Neutrophil (primary cell): ENCODE data around the gene CLBA1.

Experiments
- H3K27ac ChIP-seq: fragments of 200-600 bp; sonication (generic); 2 replicates; pipeline ENCODE4 v1.5.1; 2016; ENCODE audit warnings: mild to moderate bottlenecking, moderate library complexity
- H3K27me3 ChIP-seq: fragments of 200-600 bp; sonication (generic); 2 replicates; pipeline ENCODE4 v1.6.0; 2016; ENCODE audit warnings: mild to moderate bottlenecking
- H3K36me3 ChIP-seq: fragments of 200-600 bp; sonication (generic); 2 replicates; pipeline ENCODE4 v1.5.1; 2017
- H3K4me1 ChIP-seq, 2 experiments: fragments of 200-600 bp in 1 of 2; sonication (generic) in 1 of 2; 1 replicate in 1 of 2; 2 replicates in 1 of 2; pipeline versions ENCODE4 v1.5.1 to v1.6.1; 2013 to 2016; ENCODE audit warnings: low read depth in 1 of 2, low read length in 1 of 2, mild to moderate bottlenecking in 1 of 2, moderate library complexity in 1 of 2; ENCODE audit not compliant: control insufficient read depth in 1 of 2, insufficient read depth in 1 of 2
- H3K4me3 ChIP-seq, 2 experiments: fragments of 200-600 bp in 1 of 2; sonication (generic) in 1 of 2; 1 replicate in 1 of 2; 2 replicates in 1 of 2; pipeline ENCODE4 v1.5.1; 2013 to 2016; ENCODE audit warnings: low read depth in 1 of 2, low read length in 1 of 2, mild to moderate bottlenecking in 1 of 2, moderate library complexity in 1 of 2
- H3K9me3 ChIP-seq: fragments of 200-600 bp; sonication (generic); 2 replicates; pipeline ENCODE4 v1.5.1; 2016
- TF ChIP-seq, protein P1 (sequence below): fragments of 200-600 bp; sonication (generic); IDR thresholded peaks from 2 replicates; pipeline ENCODE4 v1.5.1; 2016; ENCODE audit warnings: antibody characterized with exemption

Gene CLBA1

DNA sequence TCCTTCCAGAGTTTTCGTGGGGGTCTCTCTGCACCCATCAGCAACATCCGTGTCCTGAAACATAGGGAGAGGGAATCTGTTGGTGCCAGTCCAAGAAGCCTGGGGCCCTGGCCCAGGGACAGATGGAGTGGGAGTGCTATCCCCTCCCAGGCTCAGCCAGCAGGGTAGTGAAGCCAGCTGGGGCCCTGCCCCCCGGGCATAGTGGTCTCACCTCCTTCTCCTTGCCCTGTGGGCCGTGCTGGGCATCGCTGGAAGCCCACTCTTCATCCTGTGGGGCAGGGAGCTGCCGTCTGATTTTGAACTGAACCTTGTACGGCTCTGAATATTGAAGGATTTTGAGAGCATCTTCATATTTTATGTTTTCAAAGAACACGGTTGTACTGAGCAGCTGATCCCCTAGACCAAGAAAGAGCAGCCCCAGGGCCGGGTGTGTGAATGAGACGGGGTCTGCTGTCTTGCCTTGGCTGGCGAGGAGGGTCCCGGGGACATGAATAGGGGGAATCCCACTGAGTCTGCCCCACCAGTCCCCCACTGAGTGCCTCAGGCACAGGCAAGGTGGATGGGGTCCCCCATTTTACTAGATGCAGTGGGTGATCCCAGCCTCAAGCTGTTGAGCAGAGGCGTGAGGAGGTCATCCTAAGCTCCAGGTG, 30.7 kb upstream of the CLBA1 start:
- H3K27ac ChIP-seq: no peak overlapping the region
- no peaks in the 10 kb centered on the region for H3K36me3 ChIP-seq
- TF ChIP-seq, protein P1, sequence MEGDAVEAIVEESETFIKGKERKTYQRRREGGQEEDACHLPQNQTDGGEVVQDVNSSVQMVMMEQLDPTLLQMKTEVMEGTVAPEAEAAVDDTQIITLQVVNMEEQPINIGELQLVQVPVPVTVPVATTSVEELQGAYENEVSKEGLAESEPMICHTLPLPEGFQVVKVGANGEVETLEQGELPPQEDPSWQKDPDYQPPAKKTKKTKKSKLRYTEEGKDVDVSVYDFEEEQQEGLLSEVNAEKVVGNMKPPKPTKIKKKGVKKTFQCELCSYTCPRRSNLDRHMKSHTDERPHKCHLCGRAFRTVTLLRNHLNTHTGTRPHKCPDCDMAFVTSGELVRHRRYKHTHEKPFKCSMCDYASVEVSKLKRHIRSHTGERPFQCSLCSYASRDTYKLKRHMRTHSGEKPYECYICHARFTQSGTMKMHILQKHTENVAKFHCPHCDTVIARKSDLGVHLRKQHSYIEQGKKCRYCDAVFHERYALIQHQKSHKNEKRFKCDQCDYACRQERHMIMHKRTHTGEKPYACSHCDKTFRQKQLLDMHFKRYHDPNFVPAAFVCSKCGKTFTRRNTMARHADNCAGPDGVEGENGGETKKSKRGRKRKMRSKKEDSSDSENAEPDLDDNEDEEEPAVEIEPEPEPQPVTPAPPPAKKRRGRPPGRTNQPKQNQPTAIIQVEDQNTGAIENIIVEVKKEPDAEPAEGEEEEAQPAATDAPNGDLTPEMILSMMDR: no peak
- no peak overlapping the region for H3K4me3 ChIP-seq
- peaks cover 10% of the 10 kb centered on the region for H3K27me3 ChIP-seq
- H3K9me3 ChIP-seq: no peaks in the 10 kb centered on the region
- H3K4me1 ChIP-seq: no peaks in the 10 kb centered on the region

GRCh38 chr14:104955396-104955770, 30.2 kb upstream of the CLBA1 start:
- no peaks in the 10 kb centered on the region for H3K4me1 ChIP-seq
- no peaks in the 10 kb centered on the region for H3K9me3 ChIP-seq
- peaks cover 15% of the 10 kb centered on the region for H3K27me3 ChIP-seq
- H3K4me3 ChIP-seq: no peak overlapping the region
- no peak overlapping the region for H3K27ac ChIP-seq
- no peaks in the 10 kb centered on the region for H3K36me3 ChIP-seq
- TF ChIP-seq, protein P1: no peak

GRCh38 chr14:104956290-104956890, 29.2 kb upstream of the CLBA1 start:
- Histone ChIP-seq H3K27me3 (peaks cover 22% of the 10 kb centered on the region), H3K4me1 (no peaks in the 10 kb centered on the region), H3K27ac (no peak overlapping the region), H3K9me3 (no peaks in the 10 kb centered on the region), H3K4me3 (no peak overlapping the region), H3K36me3 (no peaks in the 10 kb centered on the region)
- TF ChIP-seq, protein P1: no peak

GRCh38 chr14:104957146-104958113, 28.2 kb upstream of the CLBA1 start:
- H3K9me3 ChIP-seq: no peaks in the 10 kb centered on the region
- H3K27me3 ChIP-seq: peaks cover 26% of the 10 kb centered on the region
- no peaks in the 10 kb centered on the region for H3K4me1 ChIP-seq
- TF ChIP-seq, protein P1: no peak
- H3K4me3 ChIP-seq: no peak overlapping the region
- H3K36me3 ChIP-seq: no peaks in the 10 kb centered on the region
- H3K27ac ChIP-seq: no peak overlapping the region

GRCh38 chr14:104964546-104964945, 21.0 kb upstream of the CLBA1 start:
- Histone ChIP-seq H3K9me3 (no peaks in the 10 kb centered on the region), H3K27me3 (peaks cover 59% of the 10 kb centered on the region), H3K36me3 (no peaks in the 10 kb centered on the region), H3K27ac (no peak overlapping the region), H3K4me3 (no peak overlapping the region), H3K4me1 (no peaks in the 10 kb centered on the region)
- TF ChIP-seq, protein P1: no peak
